WERI-Rb-1 (cell line): ENCODE data around the gene MEP1A.

Experiments used
- DNase-seq: peaks from one replicate; pipeline ENCODE4 v3.0.0-alpha.2; 2020
- H3K27ac ChIP-seq: fragments of 250-450 bp; sonication (Bioruptor Pico); 2 replicates; pipeline ENCODE4 v1.5.1; 2020; ENCODE audit warnings: mild to moderate bottlenecking, moderate library complexity
- H3K27me3 ChIP-seq: fragments of 250-450 bp; sonication (Bioruptor Pico); 2 replicates; pipeline ENCODE4 v1.5.1; 2021; ENCODE audit warnings: mild to moderate bottlenecking, low read depth, moderate library complexity; ENCODE audit not compliant: insufficient read depth, severe bottlenecking
- H3K36me3 ChIP-seq: fragments of 250-450 bp; sonication (Bioruptor Pico); 2 replicates; pipeline ENCODE4 v1.5.1; 2020; ENCODE audit warnings: mild to moderate bottlenecking, moderate library complexity
- H3K4me3 ChIP-seq: 2 replicates; pipeline ENCODE4 v1.5.1; 2011; ENCODE audit warnings: low read depth, mild to moderate bottlenecking, control low read depth, low read length
- H3K9me3 ChIP-seq: fragments of 250-450 bp; sonication (Bioruptor Pico); 2 replicates; pipeline ENCODE4 v1.5.1; 2021; ENCODE audit warnings: mild to moderate bottlenecking, moderate library complexity; ENCODE audit not compliant: severe bottlenecking
- CTCF ChIP-seq: IDR thresholded peaks from 2 replicates; pipeline ENCODE4 v1.5.1; 2011; ENCODE audit warnings: low read depth, mild to moderate bottlenecking, control low read depth, inconsistent platforms, low read length

MEP1A gene

GRCh38 chr6:46888031-46888430 lies 94.8 kb downstream of the MEP1A start:
- TF ChIP-seq CTCF = no peak
- Histone ChIP-seq H3K27ac (no peak overlapping the region), H3K4me3 (no peak overlapping the region), H3K27me3 (no peaks in the 10 kb centered on the region), H3K36me3 (no peaks in the 10 kb centered on the region), H3K9me3 (no peaks in the 10 kb centered on the region)
- no peak for DNase-seq

GRCh38 chr6:46888578-46888977 lies 95.4 kb downstream of the MEP1A start:
- Histone ChIP-seq H3K27ac (no peak overlapping the region), H3K27me3 (no peaks in the 10 kb centered on the region), H3K4me3 (no peak overlapping the region), H3K9me3 (no peaks in the 10 kb centered on the region), H3K36me3 (no peaks in the 10 kb centered on the region)
- no peak for TF ChIP-seq CTCF
- no peak for DNase-seq
